Measurements from ENCODE around the gene ZBTB39.
"Not testable (repeated sequence)": the region's sequence is repeated elsewhere in the genome, so short reads cannot be mapped to it uniquely, and the experiment has no call there.

Gene ZBTB39

DNA sequence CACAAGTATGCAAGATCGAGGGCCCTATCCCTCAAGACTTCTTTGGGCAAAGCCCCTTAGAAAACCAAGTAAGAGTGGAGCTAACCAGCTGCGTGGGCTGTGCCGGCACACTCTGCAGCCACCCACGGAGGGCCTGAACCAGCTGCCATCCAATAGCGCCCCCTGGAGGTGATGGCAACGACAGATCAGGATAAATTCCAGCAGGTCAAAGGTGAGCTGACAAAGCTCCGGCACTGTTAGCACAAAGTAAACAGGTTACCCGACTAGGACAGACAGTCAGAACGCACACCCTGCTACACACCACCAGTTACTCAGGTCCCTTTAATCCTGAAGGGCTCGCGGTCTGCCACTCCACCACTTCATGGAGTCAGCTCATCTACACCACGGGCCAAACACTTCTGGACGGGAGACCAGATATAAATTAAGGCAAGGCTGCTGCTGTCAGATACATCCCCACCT lies 4.9 kb downstream of the ZBTB39 start:
- peak; percentile 55 to 71 (median 65) for DNase-seq (ENCODE audit: low read depth in 3 of 3)

DNA sequence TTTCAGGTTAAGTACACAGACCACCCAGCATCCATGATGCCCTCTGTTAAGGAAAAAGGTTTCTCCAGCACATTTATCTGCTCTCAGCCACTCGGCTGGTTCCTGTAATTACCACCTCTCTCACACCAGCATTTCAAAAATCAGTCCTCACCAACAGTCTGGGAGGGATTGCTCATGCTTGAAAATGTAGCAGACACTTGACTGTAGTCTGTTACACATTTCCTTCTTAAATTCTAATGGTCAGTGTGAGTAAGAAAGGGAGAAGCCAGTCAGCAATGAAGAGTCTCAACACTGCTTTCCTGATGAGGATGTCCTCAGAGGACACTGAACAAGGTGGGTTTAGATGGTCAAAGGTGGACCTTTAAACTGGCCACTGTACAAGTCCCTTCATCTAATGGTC lies 6.0 kb downstream of the ZBTB39 start:
- no peak for DNase-seq (ENCODE audit: low read depth in 3 of 3)

DNA sequence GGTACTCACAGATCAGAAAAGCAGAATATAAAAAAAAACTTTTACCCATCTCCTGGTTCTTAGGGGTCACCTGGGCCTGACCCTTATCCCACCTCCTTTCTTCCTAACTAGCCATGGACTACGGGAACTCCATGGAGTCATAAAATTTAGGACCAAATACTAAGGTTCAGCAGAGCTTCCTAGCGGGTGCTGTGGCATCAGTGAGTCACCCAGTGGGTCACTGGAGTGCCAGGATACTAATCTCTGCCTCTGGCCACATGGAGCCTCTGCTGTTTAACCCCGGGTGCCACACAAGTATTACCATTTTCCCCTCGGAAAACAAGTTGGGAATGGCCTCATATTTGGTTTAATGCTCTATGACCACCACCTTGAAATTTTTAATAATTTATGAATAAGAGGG lies 6.9 kb downstream of the ZBTB39 start:
- DNase-seq (ENCODE audit: low read depth in 3 of 3) = no peak

DNA sequence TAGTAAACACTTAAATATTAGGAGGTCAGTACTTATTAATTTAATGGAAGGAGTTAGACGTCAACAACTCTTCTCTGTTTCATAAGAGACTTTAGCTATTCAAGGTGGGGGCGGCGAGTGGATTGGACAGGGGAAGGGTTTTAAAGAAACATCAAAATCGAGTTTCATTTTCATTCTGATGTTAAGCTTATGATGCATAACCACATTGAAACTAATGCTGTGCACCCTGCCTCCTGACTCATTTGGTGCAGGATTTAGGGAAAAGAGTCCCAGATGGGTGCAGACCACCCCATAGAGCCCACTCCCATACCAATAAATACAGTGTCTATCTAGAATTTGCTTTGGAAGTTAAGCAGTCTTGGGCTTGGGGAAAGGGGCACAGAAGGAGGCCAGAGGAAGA lies 7.4 kb downstream of the ZBTB39 start:
- peak in 1 of 3 experiments; percentile 58 for DNase-seq (ENCODE audit: low read depth in 3 of 3)

DNA sequence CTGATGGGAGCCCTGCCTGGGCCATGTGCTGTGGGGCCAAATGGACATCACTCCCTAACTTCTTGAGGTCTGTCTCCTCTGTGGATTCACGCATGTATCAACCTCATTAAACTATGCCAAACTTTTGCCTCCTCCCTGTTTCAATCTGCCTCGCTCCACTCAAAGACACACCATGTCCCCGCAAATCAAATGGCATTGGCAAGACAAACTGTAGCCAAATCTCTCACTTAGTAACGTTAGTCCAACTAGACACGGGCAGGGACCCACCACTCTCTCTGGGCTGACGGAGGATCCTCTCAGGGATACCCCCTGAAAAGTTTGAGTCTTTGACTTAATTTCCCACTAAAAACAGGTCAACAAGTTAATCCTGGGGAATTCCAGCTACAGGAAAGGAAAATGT lies 8.0 kb downstream of the ZBTB39 start:
- no peak for DNase-seq (ENCODE audit: low read depth in 3 of 3)

DNA sequence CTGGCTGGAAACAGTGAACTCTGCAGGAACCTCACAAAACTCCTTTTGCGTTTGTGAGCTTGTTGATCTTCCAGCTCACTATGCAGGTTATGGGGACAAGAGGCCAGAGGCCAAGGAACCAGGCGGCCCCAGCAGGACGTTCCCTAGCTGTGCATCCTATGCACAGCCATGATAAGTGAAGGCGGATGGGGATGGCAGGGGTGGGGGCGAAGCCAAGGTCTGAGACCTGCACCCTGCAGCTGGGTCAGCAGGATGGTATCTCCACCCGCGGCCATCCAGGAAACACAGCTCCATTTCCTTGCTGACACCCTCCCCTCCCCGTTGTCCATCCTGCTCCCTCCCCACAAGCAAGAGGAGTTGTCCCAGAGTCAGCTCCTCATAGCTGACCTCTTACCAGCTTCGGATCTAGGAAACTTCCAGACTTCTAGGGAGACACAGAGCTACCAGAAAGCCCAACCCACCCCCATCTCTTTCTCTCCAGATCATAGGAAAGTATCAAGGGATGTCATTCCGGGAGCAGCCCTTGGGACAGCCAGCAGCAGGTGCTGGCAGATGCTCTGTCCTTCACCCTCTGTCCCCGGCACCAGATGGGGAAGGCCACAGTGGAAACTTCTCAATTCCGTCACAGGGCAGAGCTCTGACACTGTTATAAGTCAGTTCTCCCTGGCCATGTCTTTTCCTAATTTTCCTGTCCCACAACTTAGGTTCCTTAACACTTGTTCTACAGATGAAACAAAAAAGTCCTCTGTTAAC lies 9.4 kb downstream of the ZBTB39 start:
- no peak for DNase-seq (ENCODE audit: low read depth in 3 of 3)

DNA sequence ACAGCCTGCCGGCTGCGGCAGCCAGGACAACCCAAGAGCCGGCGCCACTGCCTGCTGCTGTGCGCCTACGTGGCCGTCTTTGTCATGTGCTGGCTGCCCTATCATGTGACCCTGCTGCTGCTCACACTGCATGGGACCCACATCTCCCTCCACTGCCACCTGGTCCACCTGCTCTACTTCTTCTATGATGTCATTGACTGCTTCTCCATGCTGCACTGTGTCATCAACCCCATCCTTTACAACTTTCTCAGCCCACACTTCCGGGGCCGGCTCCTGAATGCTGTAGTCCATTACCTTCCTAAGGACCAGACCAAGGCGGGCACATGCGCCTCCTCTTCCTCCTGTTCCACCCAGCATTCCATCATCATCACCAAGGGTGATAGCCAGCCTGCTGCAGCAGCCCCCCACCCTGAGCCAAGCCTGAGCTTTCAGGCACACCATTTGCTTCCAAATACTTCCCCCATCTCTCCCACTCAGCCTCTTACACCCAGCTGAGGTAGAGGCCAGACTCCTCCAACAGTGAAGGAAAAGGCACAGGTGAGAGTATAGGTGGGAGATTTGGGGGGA lies 10.3 kb downstream of the ZBTB39 start:
- DNase-seq (ENCODE audit: low read depth in 3 of 3) = no peak

DNA sequence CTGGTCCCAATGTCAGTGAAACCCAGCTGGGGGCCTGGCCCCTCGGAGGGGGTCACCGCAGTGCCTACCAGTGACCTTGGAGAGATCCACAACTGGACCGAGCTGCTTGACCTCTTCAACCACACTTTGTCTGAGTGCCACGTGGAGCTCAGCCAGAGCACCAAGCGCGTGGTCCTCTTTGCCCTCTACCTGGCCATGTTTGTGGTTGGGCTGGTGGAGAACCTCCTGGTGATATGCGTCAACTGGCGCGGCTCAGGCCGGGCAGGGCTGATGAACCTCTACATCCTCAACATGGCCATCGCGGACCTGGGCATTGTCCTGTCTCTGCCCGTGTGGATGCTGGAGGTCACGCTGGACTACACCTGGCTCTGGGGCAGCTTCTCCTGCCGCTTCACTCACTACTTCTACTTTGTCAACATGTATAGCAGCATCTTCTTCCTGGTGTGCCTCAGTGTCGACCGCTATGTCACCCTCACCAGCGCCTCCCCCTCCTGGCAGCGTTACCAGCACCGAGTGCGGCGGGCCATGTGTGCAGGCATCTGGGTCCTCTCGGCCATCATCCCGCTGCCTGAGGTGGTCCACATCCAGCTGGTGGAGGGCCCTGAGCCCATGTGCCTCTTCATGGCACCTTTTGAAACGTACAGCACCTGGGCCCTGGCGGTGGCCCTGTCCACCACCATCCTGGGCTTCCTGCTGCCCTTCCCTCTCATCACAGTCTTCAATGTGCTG lies 11.0 kb downstream of the ZBTB39 start:
- DNase-seq (ENCODE audit: low read depth in 3 of 3) = no peak

DNA sequence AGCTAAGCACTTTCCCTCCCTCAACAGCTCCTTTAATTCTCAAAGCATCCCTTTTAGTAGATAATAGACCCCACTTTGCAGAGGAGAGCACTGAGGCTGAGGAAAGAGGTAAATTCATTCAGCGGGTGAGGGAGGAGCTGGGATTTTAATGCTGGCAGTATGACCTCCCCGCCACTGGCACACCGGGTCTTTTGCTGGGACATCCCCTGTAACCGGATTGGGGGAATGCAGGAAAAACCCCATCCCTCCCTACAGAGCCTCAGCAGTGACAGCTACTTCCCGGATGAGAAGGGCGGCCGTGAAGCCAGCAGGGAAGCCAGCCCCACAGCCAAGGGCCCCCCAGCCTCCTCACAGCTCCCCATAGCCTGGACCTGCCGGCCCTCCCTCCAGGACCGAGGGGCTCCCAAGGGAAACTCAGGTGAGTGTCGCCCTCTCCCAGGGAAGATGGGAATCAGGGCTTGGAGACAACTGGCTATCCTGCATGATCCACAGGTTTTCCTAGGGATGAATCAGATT lies 12.1 kb downstream of the ZBTB39 start:
- no peak for DNase-seq (ENCODE audit: low read depth in 3 of 3)

DNA sequence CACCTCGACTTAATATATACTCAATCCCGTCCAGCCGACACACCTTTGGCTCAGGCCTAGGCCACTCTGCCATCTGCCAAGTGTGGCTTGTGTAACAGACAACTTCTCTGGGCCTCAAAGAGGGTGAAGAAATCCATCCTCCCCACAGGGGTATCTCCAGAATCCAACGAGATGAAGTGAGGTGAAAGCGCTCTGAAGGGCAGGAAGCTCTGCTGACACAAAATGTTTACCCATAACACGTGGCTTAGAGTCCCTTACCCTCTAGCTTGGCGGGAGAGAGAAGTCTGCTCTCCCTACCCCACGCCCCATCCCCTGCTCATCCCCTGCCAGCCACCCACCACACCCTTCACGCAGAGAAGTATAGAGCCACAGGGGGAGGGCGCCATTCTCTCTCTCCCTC lies 13.0 kb downstream of the ZBTB39 start:
- DNase-seq (ENCODE audit: low read depth in 3 of 3) = no peak

DNA sequence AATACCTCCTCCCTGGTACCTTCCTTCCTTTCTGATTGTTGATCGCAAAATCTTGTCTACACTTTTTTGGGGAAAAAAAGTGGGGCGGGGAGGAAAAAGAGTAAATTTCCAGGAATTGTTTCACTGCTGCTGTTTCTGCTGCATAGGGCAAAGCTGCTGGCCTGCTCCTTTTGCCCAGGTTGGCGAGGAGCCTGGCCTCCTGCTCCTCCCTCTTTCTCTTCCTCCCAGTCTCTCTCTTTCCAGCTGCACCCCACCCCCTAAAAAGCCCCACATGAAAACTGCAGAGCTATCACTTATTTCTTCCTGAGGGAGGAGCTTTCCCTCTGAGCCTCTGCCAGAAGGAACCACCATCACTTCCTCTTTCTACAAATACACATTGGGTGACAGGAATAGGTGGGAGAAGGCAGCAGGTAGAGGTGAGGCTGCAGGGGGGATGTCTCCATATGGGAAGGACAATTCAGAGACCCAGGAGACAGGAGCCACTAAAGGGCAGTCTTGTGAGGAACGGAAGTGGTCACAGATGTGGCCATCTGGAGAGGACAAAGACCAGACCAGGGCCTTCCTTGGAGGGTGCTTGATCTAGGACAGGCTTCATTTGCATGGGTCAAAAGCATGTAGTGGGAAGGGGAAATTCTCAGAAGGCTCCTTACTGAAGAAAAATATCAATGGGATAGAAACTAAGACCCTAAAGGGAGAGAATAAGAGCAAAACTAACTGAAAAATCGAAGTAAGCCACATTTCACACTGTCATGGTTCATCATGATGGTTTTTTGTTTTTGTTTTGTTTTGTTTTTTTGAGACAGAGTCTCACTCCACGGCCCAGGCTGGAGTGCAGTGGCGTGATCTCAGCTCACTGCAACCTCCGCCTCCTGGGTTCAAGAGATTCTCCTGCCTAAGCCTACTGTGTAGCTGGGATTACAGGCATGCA lies 14.8 kb downstream of the ZBTB39 start:
- DNase-seq (ENCODE audit: low read depth in 3 of 3) = no peak

DNA sequence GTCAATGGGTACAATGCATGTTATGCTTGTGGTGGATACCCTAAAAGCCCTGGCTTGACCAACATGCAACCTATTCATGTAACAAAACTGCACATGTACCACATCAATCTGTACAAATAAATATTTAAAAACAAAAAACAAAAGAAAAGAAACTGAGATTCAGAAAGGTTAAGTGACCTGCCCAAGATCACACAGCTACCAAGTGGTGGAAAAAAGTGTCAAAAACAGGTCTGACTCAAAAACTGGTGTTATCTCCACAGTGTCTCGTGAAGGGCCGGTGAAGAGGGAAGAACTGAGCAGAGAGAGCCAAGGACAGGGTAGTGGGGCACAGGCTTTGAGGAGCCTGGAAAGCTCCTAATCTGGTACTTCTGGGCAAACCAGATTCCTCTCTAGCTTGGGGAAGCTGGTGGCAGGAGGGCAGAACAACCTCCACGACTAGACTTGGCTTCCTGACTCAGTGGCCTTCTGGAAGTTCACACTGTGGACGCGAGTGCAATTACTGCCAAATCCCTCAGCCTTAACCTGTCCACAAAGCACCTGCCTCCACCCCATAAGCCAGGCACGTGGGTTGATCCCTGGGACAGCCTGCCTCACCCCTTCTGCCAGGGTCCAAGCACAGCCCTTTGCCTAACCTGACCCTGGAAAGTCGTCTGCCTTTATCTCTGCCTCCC lies 15.6 kb downstream of the ZBTB39 start:
- no peak for DNase-seq (ENCODE audit: low read depth in 3 of 3)

DNA sequence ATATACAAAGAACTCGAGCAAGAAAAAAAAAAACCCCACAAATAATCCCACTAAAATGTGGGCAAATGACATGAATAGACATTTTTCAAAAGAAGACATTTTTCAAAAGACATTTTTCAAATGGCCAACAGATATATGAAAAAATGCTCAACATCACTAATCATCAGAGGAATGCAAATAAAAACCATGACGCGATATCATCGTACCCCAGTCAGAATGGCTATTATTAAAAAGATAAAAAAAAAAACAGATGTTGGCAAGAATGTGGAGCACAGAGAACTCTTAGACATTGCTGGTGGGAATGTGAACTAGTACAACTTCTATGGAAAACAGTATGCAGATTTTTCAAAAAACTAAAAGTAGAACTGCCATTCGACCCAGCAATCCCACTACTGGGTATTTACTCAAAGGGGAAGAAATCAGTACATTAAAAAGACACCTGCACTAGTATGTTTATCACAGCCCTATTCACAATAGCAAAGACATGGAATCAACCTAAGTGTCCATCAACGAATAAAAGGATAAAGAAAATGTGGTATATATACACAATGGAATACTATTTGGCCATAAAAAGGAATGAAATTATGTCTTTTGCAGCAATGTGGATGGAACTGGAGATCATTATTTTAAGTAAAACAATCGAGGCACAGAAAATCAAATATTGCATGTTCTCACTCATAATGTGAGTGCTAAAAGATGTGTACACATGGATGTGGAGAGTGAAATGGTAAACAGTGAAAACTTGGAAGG lies 16.3 kb downstream of the ZBTB39 start:
- DNase-seq (ENCODE audit: low read depth in 3 of 3) = no peak

DNA sequence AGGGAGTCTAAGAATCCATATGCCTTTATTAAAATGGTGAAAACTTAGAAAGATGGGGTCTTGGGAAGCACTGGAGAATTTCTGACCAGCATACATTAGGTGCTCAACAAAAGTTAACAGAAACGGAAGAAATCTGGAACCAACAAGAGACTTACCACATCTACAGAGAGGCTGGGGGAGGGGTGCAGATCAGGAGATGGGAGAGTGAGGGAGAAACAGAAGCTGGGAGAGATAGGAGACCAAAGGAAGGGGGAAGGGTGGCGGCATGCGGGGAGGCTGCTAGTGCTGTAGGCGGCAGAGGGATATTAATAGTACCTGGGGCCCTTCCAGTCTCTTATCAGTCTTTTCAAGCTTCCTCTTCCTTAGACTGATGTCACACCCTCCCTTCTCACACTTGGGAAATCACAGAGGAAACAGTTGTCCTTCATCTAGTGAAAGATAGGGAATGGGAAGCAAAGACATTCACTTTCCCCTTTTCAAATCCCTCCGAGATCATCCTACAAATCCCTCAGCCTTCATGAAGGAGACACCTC lies 18.1 kb downstream of the ZBTB39 start:
- no peak for DNase-seq (ENCODE audit: low read depth in 3 of 3)

DNA sequence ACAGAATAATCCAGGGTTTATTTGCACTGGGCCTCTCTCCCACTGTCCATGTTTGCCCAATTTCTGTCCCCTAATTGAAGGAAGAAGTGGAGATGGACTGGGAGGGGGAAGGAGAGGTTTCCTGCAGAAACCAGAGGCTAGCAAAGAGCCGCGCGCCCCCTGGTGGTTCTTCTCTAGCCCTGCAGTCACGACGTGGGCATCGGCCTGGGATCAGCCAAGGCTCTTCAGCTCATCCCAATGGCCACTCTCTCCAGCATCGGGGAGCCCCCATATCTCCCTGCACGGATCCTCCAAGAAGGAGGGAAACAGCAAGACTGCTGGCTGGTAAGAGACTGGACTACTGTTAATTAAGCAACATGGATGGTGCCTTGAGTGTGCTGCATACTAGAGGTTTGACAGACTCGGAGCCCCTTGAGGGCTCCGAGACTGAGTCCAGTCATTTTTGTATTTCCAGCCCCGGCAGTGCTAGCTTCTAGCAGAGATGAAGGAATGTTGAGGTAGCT lies 18.7 kb downstream of the ZBTB39 start:
- DNase-seq (ENCODE audit: low read depth in 3 of 3) = peak in 2 of 3 experiments; percentile 59 to 76

DNA sequence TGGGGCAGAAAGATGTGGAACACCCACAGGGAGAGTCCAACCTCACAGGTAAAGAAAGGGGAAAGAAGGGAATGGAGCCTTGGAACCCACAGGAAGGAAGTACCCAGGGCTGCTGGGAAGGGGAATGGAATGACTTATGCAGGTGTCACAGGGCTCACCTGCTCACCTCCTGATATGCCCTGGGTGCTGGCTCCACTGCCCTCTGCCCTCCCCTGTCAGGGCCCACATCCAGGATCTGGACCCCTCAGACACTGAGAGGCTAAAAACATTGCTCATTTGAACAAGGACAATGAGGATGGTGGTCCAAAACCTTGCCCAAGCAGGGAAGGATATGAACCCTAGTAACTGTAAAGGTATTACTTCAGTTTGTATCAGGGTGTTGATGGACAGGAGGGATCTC lies 19.3 kb downstream of the ZBTB39 start:
- DNase-seq (ENCODE audit: low read depth in 3 of 3) = no peak

DNA sequence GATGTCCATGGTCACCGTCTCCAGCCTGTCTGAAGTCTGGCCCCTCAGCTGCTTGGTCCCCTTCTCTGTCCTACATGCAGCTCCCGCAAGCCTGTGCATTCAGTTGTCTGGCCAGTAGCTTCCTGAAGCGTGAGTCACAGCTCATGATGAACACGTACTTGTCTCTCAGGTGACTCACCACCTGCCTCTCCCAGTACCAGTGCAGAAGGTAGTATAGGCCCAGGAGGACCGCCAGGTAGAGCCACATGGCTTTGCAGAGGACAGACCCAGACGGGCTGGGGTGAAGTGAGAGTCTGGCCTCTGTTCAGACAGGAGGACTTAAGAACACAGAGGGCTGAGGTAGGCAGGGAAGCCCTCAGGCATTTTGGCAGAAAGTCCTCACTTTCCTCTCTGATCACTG lies 20.6 kb downstream of the ZBTB39 start:
- DNase-seq (ENCODE audit: low read depth in 3 of 3) = not testable (repeated sequence)

DNA sequence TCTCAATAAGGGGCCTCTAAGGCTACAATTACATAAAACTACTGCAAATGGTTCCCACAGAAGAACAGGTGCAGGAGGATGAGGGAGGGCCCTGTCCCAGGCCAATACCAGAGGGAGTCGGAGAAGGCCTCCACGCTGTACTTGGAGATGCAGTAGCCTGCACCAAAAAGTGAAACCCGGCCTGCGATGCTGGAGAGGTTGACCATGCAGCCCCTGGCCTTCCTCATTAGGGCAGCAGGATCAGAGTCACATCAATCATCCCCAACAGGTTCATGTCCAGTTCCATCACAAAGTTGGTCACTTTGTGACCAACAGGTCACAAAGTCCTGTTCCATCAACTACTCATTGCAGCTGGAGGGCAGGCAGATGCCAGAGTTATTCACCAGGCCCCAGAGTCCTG lies 23.0 kb downstream of the ZBTB39 start:
- no peak for DNase-seq (ENCODE audit: low read depth in 3 of 3)

DNA sequence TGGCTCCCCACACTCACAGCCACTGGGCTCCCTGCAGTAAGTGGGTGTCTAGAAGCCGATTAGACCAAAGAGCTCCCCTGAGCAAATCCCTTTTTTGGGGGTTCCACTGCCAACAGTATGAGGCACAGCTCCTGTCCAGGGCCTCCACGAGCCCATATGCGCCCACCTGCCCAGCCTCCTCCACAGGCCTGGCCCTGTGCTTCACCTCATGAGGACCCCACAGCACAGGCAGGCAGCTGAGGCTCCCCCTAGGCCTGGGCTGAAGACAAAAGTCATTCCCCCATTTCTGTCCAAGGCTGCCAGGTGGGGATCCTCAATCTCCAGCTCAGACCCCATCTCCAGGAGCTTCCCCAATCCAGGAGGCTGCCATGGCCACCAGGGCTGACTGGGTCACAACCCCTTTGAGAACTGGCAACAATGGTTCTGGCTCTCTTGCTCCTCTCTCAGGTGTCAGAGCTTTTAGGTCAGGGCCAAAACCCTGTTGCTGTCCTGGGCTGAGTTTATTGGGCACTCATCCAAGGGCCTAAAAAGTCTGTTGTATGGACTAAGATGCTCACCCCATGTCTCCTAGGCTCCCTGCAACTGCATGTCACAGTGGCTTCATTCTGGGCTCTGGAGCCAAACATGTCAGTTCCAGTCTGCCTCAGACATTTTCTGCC lies 23.6 kb downstream of the ZBTB39 start:
- not testable (repeated sequence) for DNase-seq (ENCODE audit: low read depth in 3 of 3)

Data from stimulated activated CD4-positive, alpha-beta T cell treated with anti-CD3 and anti-CD28 coated beads, TNF-alpha, amount 100 ng/mL, for 24 hours (primary cell).